Mononuclear cell (primary cell): ENCODE results near the gene HINT2. TPM values are rescaled to one million over a fixed set of nuclear protein-coding genes. Genes with fewer than 3 reads are reported as not detected.

Experiments used
- H3K27me3 ChIP-seq: 2 replicates; pipeline ENCODE4 v1.6.0; 2011; ENCODE audit warnings: low read length, control low read depth; ENCODE audit not compliant: insufficient read depth
- H3K4me1 ChIP-seq: 2 replicates; pipeline ENCODE4 v1.5.1; 2011; ENCODE audit warnings: mild to moderate bottlenecking, low read length, control low read depth; ENCODE audit not compliant: insufficient read depth
- H3K4me3 ChIP-seq: 2 replicates; pipeline ENCODE4 v1.5.1; 2011; ENCODE audit warnings: mild to moderate bottlenecking, low read length, moderate library complexity
- H3K9me3 ChIP-seq: 2 replicates; pipeline ENCODE4 v1.5.1; 2011; ENCODE audit warnings: low read depth, mild to moderate bottlenecking, control low read depth, low read length
- total RNA-seq: library from RNA; depleted of rRNA; stranded (reverse); fragments of >200 nt; gene quantifications from one replicate; pipeline ENCODE4 v1.2.3, GENCODE V29; 2012

The HINT2 gene
- total RNA-seq, 1 donor = 10.7 TPM

DNA sequence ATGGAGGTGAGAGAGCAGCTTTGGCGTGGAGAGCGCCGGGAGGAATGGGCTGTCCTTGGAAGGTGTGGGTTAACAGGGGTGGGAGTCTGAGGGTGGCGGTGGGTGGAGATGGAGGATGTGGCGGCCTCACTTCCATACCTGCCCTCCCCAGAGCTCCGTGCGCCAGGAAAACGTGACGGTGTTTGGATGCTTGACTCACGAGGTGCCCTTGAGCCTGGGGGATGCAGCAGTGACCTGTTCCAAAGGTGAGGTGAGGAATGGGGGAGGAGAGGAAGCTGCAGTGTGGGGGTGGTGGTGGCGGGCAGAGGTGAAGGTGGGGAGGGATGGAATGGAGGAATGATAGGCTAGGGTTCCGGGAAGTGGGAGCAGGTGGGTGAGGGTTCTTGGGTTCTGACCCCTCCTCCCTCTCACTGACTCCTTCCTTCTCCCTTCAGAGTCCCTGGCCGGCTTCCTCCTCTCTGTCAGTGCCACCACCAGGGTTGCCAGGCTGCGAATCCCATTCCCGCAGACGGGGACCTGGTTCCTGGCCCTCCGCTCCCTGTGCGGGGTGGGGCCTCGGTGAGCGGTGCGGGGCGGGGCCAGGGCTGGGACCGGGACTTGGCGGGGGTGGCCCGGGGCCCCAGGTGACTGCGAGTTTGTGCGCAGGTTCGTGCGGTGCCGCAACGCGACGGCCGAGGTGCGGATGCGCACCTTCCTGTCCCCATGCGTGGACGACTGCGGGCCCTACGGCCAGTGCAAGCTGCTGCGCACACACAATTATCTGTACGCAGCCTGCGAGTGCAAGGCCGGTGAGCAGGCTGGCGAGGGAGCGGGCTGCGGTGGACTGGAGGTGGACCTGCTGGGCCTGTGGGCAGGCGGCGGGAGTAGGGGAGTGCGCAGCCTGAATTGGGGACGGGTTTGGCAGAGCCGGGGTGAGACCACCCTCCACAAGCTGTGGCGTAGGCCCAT lies 31.3 kb upstream of the HINT2 start:
- H3K4me3 ChIP-seq = no peak overlapping the region
- no peaks in the 10 kb centered on the region for H3K9me3 ChIP-seq
- peaks cover 15% of the 10 kb centered on the region for H3K27me3 ChIP-seq
- peaks cover 66% of the 10 kb centered on the region for H3K4me1 ChIP-seq

GRCh38 chr9:35844628-35845270 lies 29.9 kb upstream of the HINT2 start:
- H3K9me3 ChIP-seq = no peaks in the 10 kb centered on the region
- peaks cover 75% of the 10 kb centered on the region for H3K4me1 ChIP-seq
- H3K4me3 ChIP-seq = no peak overlapping the region
- peaks cover 15% of the 10 kb centered on the region for H3K27me3 ChIP-seq

DNA sequence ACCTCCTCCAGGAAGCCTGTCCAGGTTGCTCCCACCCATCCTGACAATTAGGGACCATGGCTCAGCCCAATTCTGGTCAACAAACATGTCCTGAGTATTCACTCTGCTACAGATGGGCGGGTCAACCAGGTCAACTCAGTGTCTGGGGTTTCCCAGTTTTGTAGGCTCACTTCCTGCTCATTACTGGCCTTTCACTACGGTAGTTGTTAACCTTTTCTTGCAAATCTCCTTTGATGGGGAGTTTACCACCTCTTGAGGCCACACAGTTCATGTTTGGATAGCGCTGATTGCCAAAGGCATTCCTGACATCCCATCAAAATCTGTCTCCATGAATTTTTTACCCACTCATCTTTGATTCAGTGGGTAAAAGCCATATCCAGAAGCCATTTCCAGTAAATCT lies 28.0 kb upstream of the HINT2 start:
- Histone ChIP-seq H3K4me3 (no peak overlapping the region), H3K4me1 (peaks cover 74% of the 10 kb centered on the region), H3K9me3 (no peaks in the 10 kb centered on the region), H3K27me3 (peaks cover 13% of the 10 kb centered on the region)

GRCh38 chr9:35842020-35842745 lies 27.3 kb upstream of the HINT2 start:
- no peak overlapping the region for H3K4me3 ChIP-seq
- peaks cover 68% of the 10 kb centered on the region for H3K4me1 ChIP-seq
- peaks cover 7% of the 10 kb centered on the region for H3K27me3 ChIP-seq
- H3K9me3 ChIP-seq = no peaks in the 10 kb centered on the region

DNA sequence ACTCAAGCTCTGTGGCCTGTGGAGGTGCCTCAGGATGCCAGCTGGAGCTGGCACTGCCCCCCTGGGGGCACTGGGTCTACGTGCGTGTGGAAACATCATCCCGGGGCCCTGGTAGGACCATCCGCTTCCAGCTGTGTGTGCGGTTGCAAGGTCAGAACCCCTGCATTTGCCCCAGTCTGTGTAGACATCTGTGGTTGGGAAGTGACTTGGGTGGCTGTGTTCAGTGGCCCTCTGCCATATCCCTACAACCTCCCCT lies 26.7 kb upstream of the HINT2 start:
- H3K9me3 ChIP-seq = no peaks in the 10 kb centered on the region
- no peak overlapping the region for H3K4me3 ChIP-seq
- peaks cover 3% of the 10 kb centered on the region for H3K27me3 ChIP-seq
- peaks cover 62% of the 10 kb centered on the region for H3K4me1 ChIP-seq

GRCh38 chr9:35840881-35841644 lies 26.2 kb upstream of the HINT2 start:
- Histone ChIP-seq H3K9me3 (no peaks in the 10 kb centered on the region), H3K4me1 (peaks cover 58% of the 10 kb centered on the region)

GRCh38 chr9:35839926-35840325 lies 25.1 kb upstream of the HINT2 start:
- H3K4me1 ChIP-seq = peaks cover 58% of the 10 kb centered on the region
- H3K27me3 ChIP-seq = peaks cover 3% of the 10 kb centered on the region
- no peak overlapping the region for H3K4me3 ChIP-seq
- no peaks in the 10 kb centered on the region for H3K9me3 ChIP-seq

More at GRCh38 chr9:35840881-35841644, 26.2 kb upstream of the HINT2 start:
- Histone ChIP-seq H3K27me3 (peaks cover 3% of the 10 kb centered on the region), H3K4me3 (no peak overlapping the region)

DNA sequence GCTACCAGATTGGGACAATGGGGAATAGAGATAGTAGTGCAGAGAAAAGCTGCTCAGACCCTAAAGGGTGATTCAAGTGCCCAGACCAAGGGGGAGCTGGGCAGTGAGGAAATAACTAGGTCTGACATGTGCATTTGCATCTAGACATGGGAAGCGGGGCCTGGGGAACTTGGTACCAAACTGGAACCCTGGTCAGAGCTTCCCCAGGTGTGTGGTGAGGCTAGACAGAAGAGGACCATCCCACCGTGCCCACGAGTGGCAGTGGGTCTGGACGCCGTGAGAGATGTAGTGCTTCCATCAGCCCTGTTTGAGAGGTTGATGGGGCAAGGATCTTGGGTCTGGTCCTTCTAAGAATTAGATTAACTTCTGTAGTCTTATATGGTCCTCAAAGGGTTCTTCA lies 21.8 kb upstream of the HINT2 start:
- Histone ChIP-seq H3K4me1 (peaks cover 52% of the 10 kb centered on the region), H3K4me3 (no peak overlapping the region), H3K27me3 (peaks cover 3% of the 10 kb centered on the region), H3K9me3 (no peaks in the 10 kb centered on the region)

- Histone ChIP-seq H3K27me3 (peaks cover 3% of the 10 kb centered on the region), H3K4me1 (peaks cover 59% of the 10 kb centered on the region), H3K9me3 (no peaks in the 10 kb centered on the region), H3K4me3 (no peak overlapping the region)
Observed at GRCh38 chr9:35835766-35836165, 20.9 kb upstream of the HINT2 start.

DNA sequence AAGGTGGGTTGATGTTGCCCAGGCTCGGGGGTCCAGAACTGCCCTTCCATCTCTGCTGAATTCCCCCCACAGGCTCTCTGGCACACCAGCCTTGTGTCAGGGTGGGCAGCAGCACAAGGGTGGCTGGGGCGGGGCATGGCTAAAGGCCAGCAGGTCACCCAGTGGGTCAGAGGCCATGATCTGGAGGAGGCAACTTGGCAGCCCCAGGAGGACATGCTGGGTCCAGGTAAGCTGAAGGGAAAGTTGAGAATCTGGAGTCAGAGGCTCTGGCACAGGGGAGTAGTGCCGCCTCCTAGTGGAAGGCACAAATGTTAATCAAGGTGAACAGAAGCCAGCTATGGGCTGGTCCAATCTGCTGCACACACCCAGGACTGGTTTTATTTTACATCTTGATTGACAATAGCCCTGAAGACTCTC lies 20.4 kb upstream of the HINT2 start:
- H3K27me3 ChIP-seq = peaks cover 3% of the 10 kb centered on the region
- H3K4me3 ChIP-seq = no peak overlapping the region
- peaks cover 58% of the 10 kb centered on the region for H3K4me1 ChIP-seq

GRCh38 chr9:35834260-35835215 lies 19.7 kb upstream of the HINT2 start:
- Histone ChIP-seq H3K27me3 (peaks cover 3% of the 10 kb centered on the region), H3K9me3 (no peaks in the 10 kb centered on the region), H3K4me3 (no peak overlapping the region), H3K4me1 (peaks cover 58% of the 10 kb centered on the region)

More for the DNA sequence above, 20.4 kb upstream of the HINT2 start:
- H3K9me3 ChIP-seq = no peaks in the 10 kb centered on the region

- H3K27me3 ChIP-seq = no peaks in the 10 kb centered on the region
- no peak overlapping the region for H3K4me3 ChIP-seq
- H3K9me3 ChIP-seq = no peaks in the 10 kb centered on the region
- peaks cover 66% of the 10 kb centered on the region for H3K4me1 ChIP-seq
Observed at GRCh38 chr9:35832814-35833213, 18.0 kb upstream of the HINT2 start.

DNA sequence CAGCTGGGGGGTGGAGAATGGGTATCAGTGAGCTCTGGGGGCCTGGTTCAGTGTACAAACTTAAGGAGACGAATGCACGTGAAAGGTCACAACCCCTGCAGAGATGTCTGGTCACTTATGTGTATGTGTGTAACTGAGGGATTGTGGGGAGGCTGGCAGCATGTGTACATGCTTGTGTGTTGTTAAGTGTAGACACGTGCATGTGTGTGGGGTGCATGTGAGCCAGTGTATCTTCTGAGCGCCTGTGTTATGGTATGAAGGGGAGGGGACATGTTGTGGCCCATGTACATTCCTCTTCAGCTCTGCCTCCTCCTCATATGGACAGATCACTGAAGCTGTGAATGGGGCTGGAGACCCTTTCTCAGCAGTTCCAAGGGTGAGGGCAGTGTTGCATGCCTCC lies 16.2 kb upstream of the HINT2 start:
- Histone ChIP-seq H3K4me3 (no peak overlapping the region), H3K4me1 (peaks cover 65% of the 10 kb centered on the region), H3K9me3 (no peaks in the 10 kb centered on the region), H3K27me3 (peaks cover 3% of the 10 kb centered on the region)

DNA sequence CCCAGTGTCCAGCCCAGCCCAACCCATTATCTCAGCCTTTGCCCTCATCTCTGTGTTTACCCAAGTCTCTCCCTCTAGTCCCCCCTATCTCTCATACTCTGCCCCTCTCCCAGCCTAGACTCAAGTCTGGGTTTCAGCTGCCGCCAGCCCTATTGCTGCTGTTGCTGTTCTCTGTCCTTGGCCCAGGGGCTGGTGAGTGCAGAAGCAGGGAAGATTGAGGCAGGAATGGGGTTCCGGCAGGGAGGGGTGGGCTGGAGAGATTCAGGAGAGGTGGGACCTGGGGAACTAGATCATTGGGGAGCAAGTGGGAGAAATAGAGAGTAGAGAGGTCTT lies 14.9 kb upstream of the HINT2 start:
- no peaks in the 10 kb centered on the region for H3K9me3 ChIP-seq
- no peak overlapping the region for H3K4me3 ChIP-seq
- peaks cover 3% of the 10 kb centered on the region for H3K27me3 ChIP-seq
- peaks cover 52% of the 10 kb centered on the region for H3K4me1 ChIP-seq
